H1 (cell line): Measurements from ENCODE around the gene RELL1. TPM values are rescaled to one million over a fixed set of nuclear protein-coding genes. Genes with fewer than 3 reads are reported as not detected.

Experiments used
- CTCF ChIA-PET: fragments of 300-600 bp; sonication (Branson Sonifier 250); formaldehyde crosslinking; loops from one replicate; lab custom pipeline; 2021; ENCODE audit not compliant: partially characterized antibody; lab: Charles Lee
- POLR2A ChIA-PET: fragments of 300-600 bp; sonication (Branson Sonifier 250); formaldehyde crosslinking; loops from one replicate; lab custom pipeline; 2021; ENCODE audit warnings: inconsistent platforms; ENCODE audit not compliant: partially characterized antibody; lab: Charles Lee
- DNase-seq, 2 experiments: peaks; one replicate each; pipeline versions ENCODE4 v3.0.0 to v3.0.0-alpha.2; 2010 to 2022; ENCODE audit warnings: low spot score in 2 of 2, low read depth in 1 of 2, mixed read lengths in 1 of 2
- FAIRE-seq: peaks from 2 replicates; lab custom pipeline; 2011; peaks lifted over from hg19 to GRCh38; lab: Jason Lieb, UNC
- H2AFZ ChIP-seq: 2 replicates; pipeline ENCODE4 v1.8.1; 2012; ENCODE audit warnings: low read length, inconsistent platforms
- H2AK5ac ChIP-seq: 2 replicates; pipeline ENCODE4 v1.6.1; 2013; ENCODE audit warnings: low read depth, low read length
- H2BK120ac ChIP-seq: replicated peaks from 2 replicates; pipeline ENCODE3; 2013; ENCODE audit warnings: low read depth, low read length, inconsistent platforms
- H2BK12ac ChIP-seq: 2 replicates; pipeline ENCODE4 v1.6.1; 2013; ENCODE audit warnings: low read depth, low read length
- H2BK15ac ChIP-seq: 2 replicates; pipeline ENCODE4 v1.6.1; 2013; ENCODE audit warnings: low read length
- H2BK20ac ChIP-seq: 2 replicates; pipeline ENCODE4 v1.6.1; 2013; ENCODE audit warnings: low read length
- H2BK5ac ChIP-seq: 2 replicates; pipeline ENCODE4 v1.6.1; 2013; ENCODE audit warnings: low read depth, low read length
- H3K14ac ChIP-seq: 2 replicates; pipeline ENCODE4 v1.6.1; 2013; ENCODE audit warnings: inconsistent platforms; ENCODE audit not compliant: insufficient read length
- H3K18ac ChIP-seq: 2 replicates; pipeline ENCODE4 v1.6.1; 2013; ENCODE audit warnings: low read length; ENCODE audit errors: extremely low read depth
- H3K23ac ChIP-seq: 2 replicates; pipeline ENCODE4 v1.6.1; 2013; ENCODE audit warnings: inconsistent platforms; ENCODE audit not compliant: insufficient read length
- H3K23me2 ChIP-seq: 2 replicates; pipeline ENCODE4 v1.6.1; 2013; ENCODE audit warnings: low read depth, low read length
- H3K27ac ChIP-seq: 2 replicates; pipeline ENCODE4 v1.6.1; 2011; ENCODE audit warnings: low read depth, low read length, inconsistent platforms
- H3K27me3 ChIP-seq, 4 experiments: replicated peaks in 1 of 4; 1 replicate in 1 of 4; 2 replicates in 3 of 4; pipeline versions ENCODE4 v1.6.1 to v1.8.1; 2011 to 2013; ENCODE audit warnings: low read length in 3 of 4, mild to moderate bottlenecking in 3 of 4, inconsistent platforms in 2 of 4, mixed read lengths in 2 of 4, moderate library complexity in 1 of 4; ENCODE audit not compliant: control insufficient read depth in 3 of 4, insufficient read depth in 3 of 4; ENCODE audit errors: extremely low read depth in 1 of 4
- H3K36me3 ChIP-seq, 4 experiments: 2 replicates each; pipeline versions ENCODE4 v1.6.1 to v1.8.1; 2011 to 2013; ENCODE audit warnings: mild to moderate bottlenecking in 4 of 4, low read length in 3 of 4, moderate library complexity in 2 of 4, control low read depth in 1 of 4, inconsistent platforms in 1 of 4; ENCODE audit not compliant: insufficient read depth in 4 of 4, control insufficient read depth in 2 of 4
- H3K4ac ChIP-seq: replicated peaks from 2 replicates; pipeline ENCODE3; 2013; ENCODE audit warnings: low read length, low read depth, mixed read lengths, inconsistent platforms; ENCODE audit not compliant: insufficient read length
- H3K4me1 ChIP-seq, 4 experiments: replicated peaks in 1 of 4; 1 replicate in 1 of 4; 2 replicates in 3 of 4; pipeline versions ENCODE4 v1.6.1 to v1.8.1; 2011 to 2013; ENCODE audit warnings: low read length in 3 of 4, inconsistent platforms in 2 of 4, mixed read lengths in 1 of 4; ENCODE audit not compliant: insufficient read depth in 4 of 4, control insufficient read depth in 3 of 4
- H3K4me2 ChIP-seq, 2 experiments: 2 replicates each; pipeline versions ENCODE4 v1.6.1 to v1.8.1; 2011 to 2013; ENCODE audit warnings: low read depth in 2 of 2, low read length in 2 of 2, control low read depth in 1 of 2, inconsistent platforms in 1 of 2, mild to moderate bottlenecking in 1 of 2; ENCODE audit not compliant: insufficient read depth in 1 of 2
- H3K4me3 ChIP-seq, 4 experiments: fragments of 200-600, 300-600 bp in 1 of 4; sonication (generic), shearing (Covaris generic), sonication (Bioruptor Twin) in 1 of 4; 2 replicates each; pipeline versions ENCODE4 v1.5.1 to v1.8.1; 2011 to 2016; ENCODE audit warnings: low read length in 4 of 4, low read depth in 3 of 4, control low read depth in 2 of 4, inconsistent platforms in 2 of 4, mild to moderate bottlenecking in 2 of 4, mixed read lengths in 1 of 4, moderate library complexity in 1 of 4; ENCODE audit not compliant: insufficient read depth in 2 of 4; ENCODE audit errors: extremely low read depth in 1 of 4
- H3K56ac ChIP-seq: replicated peaks from 2 replicates; pipeline ENCODE3; 2013; ENCODE audit warnings: low read depth, mild to moderate bottlenecking, mixed read lengths, low read length, inconsistent platforms; ENCODE audit not compliant: insufficient read length
- H3K79me1 ChIP-seq: 2 replicates; pipeline ENCODE4 v1.6.1; 2013; ENCODE audit warnings: low read depth, low read length, control low read depth
- H3K79me2 ChIP-seq, 2 experiments: 2 replicates each; pipeline versions ENCODE4 v1.6.1 to v1.8.1; 2012 to 2013; ENCODE audit warnings: low read length in 2 of 2, mild to moderate bottlenecking in 2 of 2, inconsistent platforms in 1 of 2; ENCODE audit not compliant: insufficient read depth in 2 of 2, control insufficient read depth in 1 of 2
- H3K9ac ChIP-seq, 4 experiments: replicated peaks in 1 of 4; 1 replicate in 1 of 4; 2 replicates in 3 of 4; pipeline versions ENCODE4 v1.6.1 to v1.8.1; 2011 to 2013; ENCODE audit warnings: low read depth in 3 of 4, low read length in 3 of 4, control low read depth in 2 of 4, mild to moderate bottlenecking in 2 of 4, moderate library complexity in 2 of 4, inconsistent platforms in 1 of 4; ENCODE audit errors: extremely low read depth in 1 of 4
- H3K9me3 ChIP-seq, 2 experiments: 2 replicates each; pipeline versions ENCODE4 v1.6.1 to v1.8.1; 2012 to 2013; ENCODE audit warnings: mild to moderate bottlenecking in 2 of 2, moderate library complexity in 2 of 2, control low read depth in 1 of 2, inconsistent platforms in 1 of 2, low read depth in 1 of 2, low read length in 1 of 2, mixed read lengths in 1 of 2; ENCODE audit not compliant: insufficient read depth in 2 of 2
- H4K20me1 ChIP-seq, 2 experiments: replicated peaks in 1 of 2; 2 replicates each; pipeline versions ENCODE3 to v1.8.1; 2011 to 2013; ENCODE audit warnings: inconsistent platforms in 2 of 2, low read length in 2 of 2, mild to moderate bottlenecking in 1 of 2; ENCODE audit not compliant: insufficient read depth in 2 of 2, control insufficient read depth in 1 of 2
- H4K5ac ChIP-seq: 2 replicates; pipeline ENCODE4 v1.6.1; 2013; ENCODE audit warnings: low read length, low read depth, mixed read lengths, inconsistent platforms; ENCODE audit not compliant: insufficient read length
- H4K8ac ChIP-seq: 2 replicates; pipeline ENCODE4 v1.8.0; 2013; ENCODE audit warnings: mild to moderate bottlenecking, moderate library complexity, low read length, inconsistent platforms; ENCODE audit not compliant: insufficient read depth; ENCODE audit errors: extremely low read depth
- H4K91ac ChIP-seq: replicated peaks from 2 replicates; pipeline ENCODE3; 2013; ENCODE audit warnings: low read length, mixed read lengths, inconsistent platforms; ENCODE audit not compliant: insufficient read length
- ATF2 ChIP-seq: IDR thresholded peaks from 2 replicates; pipeline ENCODE4 v1.6.1; 2012; ENCODE audit warnings: low read length, inconsistent platforms
- CBX5 ChIP-seq: fragments of 300-800, 300-1000 bp; sonication (generic); IDR thresholded peaks from 2 replicates; pipeline ENCODE4 v1.7.1; 2016; ENCODE audit warnings: antibody characterized with exemption, low read length, low read depth
- CBX8 ChIP-seq: fragments of 300-800, 300-1000 bp; sonication (generic); IDR thresholded peaks from 2 replicates; pipeline ENCODE4 v1.7.1; 2016; ENCODE audit warnings: low read depth, low read length, borderline replicate concordance
- E2F6 ChIP-seq: IDR thresholded peaks from 2 replicates; pipeline ENCODE4 v1.6.1; 2012; ENCODE audit warnings: inconsistent platforms
- MAX ChIP-seq: IDR thresholded peaks from 2 replicates; pipeline ENCODE4 v1.6.1; 2012; ENCODE audit warnings: inconsistent platforms
- RNF2 ChIP-seq: fragments of 200-900, 300-1000 bp; sonication (generic); IDR thresholded peaks from 2 replicates; pipeline ENCODE4 v1.7.1; 2016; ENCODE audit warnings: borderline replicate concordance, low read depth, mild to moderate bottlenecking, antibody characterized with exemption, low read length; ENCODE audit not compliant: poor library complexity, severe bottlenecking; ENCODE audit errors: missing control alignments
- SIN3A ChIP-seq, 2 experiments: IDR thresholded peaks in 1 of 2; conservative IDR thresholded peaks in 1 of 2; 2 replicates each; pipeline ENCODE4 v1.6.1; 2011 to 2012; ENCODE audit warnings: low read length in 2 of 2, improper control_type of control experiment in 1 of 2, low read depth in 1 of 2, mild to moderate bottlenecking in 1 of 2
- SIX5 ChIP-seq: IDR thresholded peaks from 2 replicates; pipeline ENCODE4 v1.6.1; 2011; ENCODE audit warnings: mild to moderate bottlenecking, low read depth, low read length
- SP4 ChIP-seq: IDR thresholded peaks from 2 replicates; pipeline ENCODE4 v1.6.1; 2012; ENCODE audit warnings: low read length, inconsistent platforms
- TBP ChIP-seq: IDR thresholded peaks from 2 replicates; pipeline ENCODE4 v1.6.1; 2011; ENCODE audit warnings: low read depth, low read length, improper control_type of control experiment
- TCF12 ChIP-seq: IDR thresholded peaks from 2 replicates; pipeline ENCODE4 v1.6.1; 2011; ENCODE audit warnings: low read depth, mild to moderate bottlenecking, low read length
- polyA plus RNA-seq, 7 experiments: library from polyadenylated mRNA; depleted of rRNA in 3 of 7; stranded (reverse) in 5 of 7; unstranded in 2 of 7; fragments of >200 nt in 5 of 7; fragments of 200-250 nt in 2 of 7; gene quantifications; 1 replicate in 5 of 7; 2 replicates in 1 of 7; 4 replicates in 1 of 7; pipeline versions ENCODE4 v1.2.1 to v1.2.3, GENCODE V29; 2011 to 2013; ENCODE audit warnings: missing spikeins in 2 of 7, mixed read lengths in 2 of 7
- total RNA-seq: library from RNA; stranded (reverse); fragmentation: NEBNext Ultra II Directional; extraction: Animal tissue kit (Norgen Biotek cat#: 25700); gene quantifications from 2 replicates; pipeline ENCODE4 v1.2.1, GENCODE V29; 2021

The RELL1 gene
- total and polyA plus RNA-seq, 2 of the 8 experiments (the other 6 are each of a cell fraction or from before 2014, with no cell fraction given), result 2.1 to 14.1 TPM

- H2BK15ac ChIP-seq, result no peak overlapping the region
- H4K8ac ChIP-seq, result no peak overlapping the region
- no peak overlapping the region for H2BK12ac ChIP-seq
- H3K14ac ChIP-seq, result no peak overlapping the region
- H3K23me2 ChIP-seq, result peaks cover 2% of the 10 kb centered on the region; the same call in 1 of the 2 replicates
- H3K79me2 ChIP-seq, result no peaks in the 10 kb centered on the region
- H3K27me3 ChIP-seq, result no peaks in the 10 kb centered on the region
- H2BK20ac ChIP-seq, result no peak overlapping the region
- H3K56ac ChIP-seq, result no peak overlapping the region
- H3K4ac ChIP-seq, result no peak overlapping the region
- no peak overlapping the region for H3K23ac ChIP-seq
- H4K20me1 ChIP-seq, result no peaks in the 10 kb centered on the region
- H2AK5ac ChIP-seq, result no peak overlapping the region
- H2BK120ac ChIP-seq, result no peak overlapping the region
- DNase-seq (no peak), FAIRE-seq (no peak)
- H3K4me2 ChIP-seq, result no peak overlapping the region
- no peak overlapping the region for H3K18ac ChIP-seq
- no peak overlapping the region for H4K5ac ChIP-seq
- no peaks in the 10 kb centered on the region for H3K9me3 ChIP-seq
- POLR2A ChIA-PET, result no interaction called here
- no peak overlapping the region for H3K27ac ChIP-seq
- H3K9ac ChIP-seq, result no peak overlapping the region
- no peaks in the 10 kb centered on the region for H3K36me3 ChIP-seq
- no peak overlapping the region for H3K4me3 ChIP-seq
- CTCF ChIA-PET, result interaction anchor here (1.2 to 1.5 kb wide), 2 partner anchors 10 to 13 kb away, joined by 3 to 4 read pairs; no protein-coding TSS in a partner anchor
- peaks cover 0 to 3% (median 1%) of the 10 kb centered on the region in 4 experiments; a peak in 2 of 7 replicates for H3K4me1 ChIP-seq
- H2AFZ ChIP-seq, result no peak overlapping the region
- H2BK5ac ChIP-seq, result no peak overlapping the region
- H3K79me1 ChIP-seq, result no peaks in the 10 kb centered on the region
- no peak overlapping the region for H4K91ac ChIP-seq
- TF ChIP-seq TBP, result no peak
- no peak for TF ChIP-seq RNF2
- TF ChIP-seq ATF2, result no peak
- no peak for TF ChIP-seq E2F6
- no peak for TF ChIP-seq CBX5
- no peak for TF ChIP-seq SIN3A (conservative IDR thresholded peaks at IDR 0.05 in 1 of 2, IDR thresholded peaks at IDR 0.05 in 1 of 2; ENCODE audit: low read depth in 1 of 2, low read length in 2 of 2)
- TF ChIP-seq MAX, result no peak
- TF ChIP-seq SIX5, result no peak
- no peak for TF ChIP-seq CBX8
- no peak for TF ChIP-seq SP4
- TF ChIP-seq TCF12, result no peak
Measured at GRCh38 chr4:37609626-37610025, 76.5 kb downstream of the RELL1 start.
